H9 (cell line): ENCODE results near the gene CRB3. TPM values are rescaled to one million over a fixed set of nuclear protein-coding genes. Genes with fewer than 3 reads are reported as not detected.

Source experiments
- DNase-seq: peaks from one replicate; pipeline ENCODE4 v3.0.0-alpha.2; 2017
- H2AFZ ChIP-seq: one replicate; pipeline ENCODE4 v1.6.1; 2013; ENCODE audit warnings: mild to moderate bottlenecking, low read length, control low read depth, moderate library complexity
- H2AK5ac ChIP-seq: 2 replicates; pipeline ENCODE4 v1.6.1; 2013; ENCODE audit warnings: low read length, control low read depth, mixed read lengths; ENCODE audit not compliant: insufficient read length
- H2BK120ac ChIP-seq: one replicate; pipeline ENCODE4 v1.6.1; 2013; ENCODE audit warnings: low read depth, mild to moderate bottlenecking, low read length, control low read depth, inconsistent platforms; ENCODE audit not compliant: poor library complexity, severe bottlenecking
- H2BK12ac ChIP-seq: 2 replicates; pipeline ENCODE4 v1.6.1; 2013; ENCODE audit warnings: low read length, control low read depth, mixed read lengths, low read depth; ENCODE audit not compliant: insufficient read length
- H2BK15ac ChIP-seq: 2 replicates; pipeline ENCODE4 v1.6.1; 2013; ENCODE audit warnings: low read depth, low read length, control low read depth
- H2BK20ac ChIP-seq: one replicate; pipeline ENCODE4 v1.6.1; 2013; ENCODE audit warnings: low read depth, mild to moderate bottlenecking, low read length, control low read depth, inconsistent platforms; ENCODE audit not compliant: poor library complexity, severe bottlenecking
- H2BK5ac ChIP-seq: 2 replicates; pipeline ENCODE4 v1.6.1; 2013; ENCODE audit warnings: low read length, control low read depth, mixed read lengths; ENCODE audit not compliant: insufficient read length
- H3K14ac ChIP-seq: 2 replicates; pipeline ENCODE4 v1.6.1; 2013; ENCODE audit warnings: low read length, control low read depth; ENCODE audit not compliant: insufficient read depth
- H3K18ac ChIP-seq: 2 replicates; pipeline ENCODE4 v1.6.1; 2013; ENCODE audit warnings: low read depth, mild to moderate bottlenecking, mixed read lengths, low read length, control low read depth; ENCODE audit not compliant: insufficient read length
- H3K23ac ChIP-seq: 2 replicates; pipeline ENCODE4 v1.6.1; 2013; ENCODE audit warnings: low read length, control low read depth, mixed read lengths, low read depth; ENCODE audit not compliant: insufficient read length
- H3K23me2 ChIP-seq: 2 replicates; pipeline ENCODE4 v1.6.1; 2013; ENCODE audit warnings: low read depth, mild to moderate bottlenecking, mixed read lengths, low read length, control low read depth; ENCODE audit not compliant: insufficient read length, poor library complexity, severe bottlenecking
- H3K27ac ChIP-seq: 2 replicates; pipeline ENCODE4 v1.5.1; 2013; ENCODE audit warnings: low read length, control low read depth, mixed read lengths, low read depth; ENCODE audit not compliant: insufficient read length
- H3K27me3 ChIP-seq: 2 replicates; pipeline ENCODE4 v1.6.1; 2013; ENCODE audit warnings: low read length, control low read depth, inconsistent platforms; ENCODE audit not compliant: insufficient read depth
- H3K4ac ChIP-seq: 2 replicates; pipeline ENCODE4 v1.6.1; 2013; ENCODE audit warnings: low read depth, mild to moderate bottlenecking, control low read depth, inconsistent platforms, low read length, moderate library complexity
- H3K4me1 ChIP-seq: 2 replicates; pipeline ENCODE4 v1.6.1; 2013; ENCODE audit warnings: low read length, control low read depth, inconsistent platforms; ENCODE audit not compliant: insufficient read depth
- H3K4me2 ChIP-seq: 2 replicates; pipeline ENCODE4 v1.6.1; 2013; ENCODE audit warnings: low read length, control low read depth, mixed read lengths; ENCODE audit not compliant: insufficient read length, insufficient read depth
- H3K56ac ChIP-seq: 2 replicates; pipeline ENCODE4 v1.6.1; 2013; ENCODE audit warnings: low read depth, mild to moderate bottlenecking, mixed read lengths, low read length, control low read depth; ENCODE audit not compliant: insufficient read length
- H3K79me1 ChIP-seq: 2 replicates; pipeline ENCODE4 v1.6.1; 2013; ENCODE audit warnings: low read depth, mild to moderate bottlenecking, moderate library complexity, low read length, control low read depth, inconsistent platforms; ENCODE audit not compliant: insufficient read depth, poor library complexity, severe bottlenecking
- H3K79me2 ChIP-seq: 2 replicates; pipeline ENCODE4 v1.6.1; 2013; ENCODE audit warnings: low read length, control low read depth, inconsistent platforms; ENCODE audit not compliant: insufficient read depth
- H3K9ac ChIP-seq: 2 replicates; pipeline ENCODE4 v1.6.1; 2013; ENCODE audit warnings: low read length, control low read depth, mixed read lengths; ENCODE audit not compliant: insufficient read length; ENCODE audit errors: extremely low read depth
- H3K9me3 ChIP-seq: one replicate; pipeline ENCODE4 v1.6.1; 2013; ENCODE audit warnings: low read depth, low read length, inconsistent platforms; ENCODE audit not compliant: control insufficient read depth
- H3T11ph ChIP-seq: one replicate; pipeline ENCODE4 v1.6.1; 2013; ENCODE audit warnings: mild to moderate bottlenecking, low read length, control low read depth, inconsistent platforms
- H4K20me1 ChIP-seq: one replicate; pipeline ENCODE4 v1.6.1; 2013; ENCODE audit not compliant: control insufficient read depth, insufficient read length, insufficient read depth
- H4K5ac ChIP-seq: 2 replicates; pipeline ENCODE4 v1.6.1; 2013; ENCODE audit warnings: low read depth, mild to moderate bottlenecking, mixed read lengths, low read length, control low read depth; ENCODE audit not compliant: insufficient read length
- H4K8ac ChIP-seq: replicated peaks from 2 replicates; pipeline ENCODE4 v1.6.1; 2013; ENCODE audit warnings: low read length, control low read depth, mixed read lengths, low read depth; ENCODE audit not compliant: insufficient read length
- H4K91ac ChIP-seq: 2 replicates; pipeline ENCODE4 v1.6.1; 2013; ENCODE audit warnings: low read depth, mild to moderate bottlenecking, moderate library complexity, mixed read lengths, low read length, control low read depth; ENCODE audit not compliant: insufficient read length
- H3K27ac Mint-ChIP-seq, 3 experiments: 2 replicates in 2 of 3; 3 replicates in 1 of 3; pipeline ENCODE4 v1.8.0; 2020 to 2021; ENCODE audit warnings: mixed read lengths in 3 of 3, mild to moderate bottlenecking in 1 of 3, moderate library complexity in 1 of 3
- H3K27me3 Mint-ChIP-seq: 2 replicates; pipeline ENCODE4 v1.8.0; 2021; ENCODE audit warnings: low read depth, mild to moderate bottlenecking, moderate library complexity, mixed read lengths
- H3K36me3 Mint-ChIP-seq, 3 experiments: 2 replicates in 2 of 3; 3 replicates in 1 of 3; pipeline ENCODE4 v1.8.0; 2020 to 2021; ENCODE audit warnings: low read depth in 3 of 3, mixed read lengths in 3 of 3; ENCODE audit not compliant: insufficient read depth in 1 of 3
- H3K4me1 Mint-ChIP-seq, 2 experiments: 2 replicates each; pipeline ENCODE4 v1.8.0; 2020; ENCODE audit warnings: mixed read lengths in 2 of 2
- H3K4me3 Mint-ChIP-seq, 2 experiments: 2 replicates in 1 of 2; 3 replicates in 1 of 2; pipeline ENCODE4 v1.8.0; 2020 to 2021; ENCODE audit warnings: mild to moderate bottlenecking in 2 of 2, mixed read lengths in 2 of 2, moderate library complexity in 1 of 2
- H3K9me3 Mint-ChIP-seq, 2 experiments: 2 replicates in 1 of 2; 3 replicates in 1 of 2; pipeline ENCODE4 v1.8.0; 2020; ENCODE audit warnings: mild to moderate bottlenecking in 2 of 2, mixed read lengths in 2 of 2, moderate library complexity in 1 of 2
- WGBS: extraction: QIAGEN DNeasy Blood & Tissue Kit; methylation state at CpG from one replicate; pipeline ENCODE4 v1.1.7; 2013; ENCODE audit warnings: missing lambda C conversion rate, low lambda C conversion rate, mixed read lengths; ENCODE audit not compliant: insufficient read length; ENCODE audit errors: extremely low coverage; 5-methylcytosine and 5-hydroxymethylcytosine counted together
- total RNA-seq: library from RNA; stranded (reverse); gene quantifications from 2 replicates; pipeline ENCODE4 v1.2.1, GENCODE V29; 2021
- TF ChIP-seq, protein P1 (sequence below): fragments of 200-600 bp; sonication (generic); conservative IDR thresholded peaks from 3 replicates; pipeline ENCODE4 v1.8.0; 2021; ENCODE audit warnings: antibody characterized with exemption, mild to moderate bottlenecking

The CRB3 gene
- total RNA-seq, 1 experiment from 2014 or later = 32.1 TPM

DNA sequence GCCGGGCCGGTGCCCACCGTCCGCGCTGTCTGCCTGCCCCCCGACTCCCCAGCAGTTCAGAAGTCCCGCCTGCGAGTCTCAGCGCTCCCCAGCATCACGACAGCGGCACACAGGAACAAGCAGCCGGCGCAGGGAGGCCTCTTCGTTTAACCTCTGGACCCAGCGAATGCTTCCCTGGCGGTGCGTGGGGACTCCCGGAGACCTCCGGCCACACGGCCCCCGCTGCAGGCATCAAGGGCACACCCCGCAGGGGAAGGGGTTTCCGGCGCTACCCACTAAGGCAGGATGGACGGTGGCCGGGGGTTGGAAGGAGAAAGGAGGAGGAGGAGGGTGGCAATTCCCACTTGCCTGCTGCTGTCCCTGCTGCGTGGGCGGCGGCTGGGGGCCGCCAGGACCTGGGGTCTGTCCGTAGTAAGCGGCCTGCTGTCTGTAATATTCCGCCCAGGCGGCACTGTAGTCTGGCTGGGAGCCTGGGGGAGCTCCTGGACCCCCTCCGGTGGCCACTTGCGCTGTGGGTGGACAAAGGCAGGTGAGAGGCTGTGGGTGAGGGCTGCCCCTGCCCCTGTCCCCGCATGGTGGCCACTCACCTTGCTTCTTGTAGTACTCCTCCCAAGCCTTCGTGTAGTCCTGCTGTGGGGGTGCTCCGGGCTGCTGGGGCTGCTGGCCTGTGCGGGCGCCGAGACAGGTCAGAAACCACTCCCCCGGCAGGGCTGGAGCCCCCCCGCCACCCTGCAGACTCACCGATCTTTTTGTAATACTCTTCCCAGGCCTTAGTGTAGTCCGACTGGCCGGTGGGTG is 49.1 kb upstream of the CRB3 start:
- DNase-seq = no peak
- H3K23ac ChIP-seq = no peak overlapping the region
- H3K36me3 Mint-ChIP-seq = peaks cover 30 to 68% (median 68%) of the 10 kb centered on the region in 3 experiments

More for the DNA sequence above, 49.1 kb upstream of the CRB3 start:
- Histone ChIP-seq H3K79me2 (peaks cover 3% of the 10 kb centered on the region; the same call in 1 of the 2 replicates), H3K79me1 (peaks cover 3% of the 10 kb centered on the region), H2AFZ (no peak overlapping the region), H3K27ac (no peak overlapping the region), H3T11ph (no peak overlapping the region), H3K4me1 (no peaks in the 10 kb centered on the region), H2BK15ac (no peak overlapping the region), H3K18ac (no peak overlapping the region), H2BK120ac (no peak overlapping the region), H4K20me1 (no peaks in the 10 kb centered on the region), H2BK12ac (no peak overlapping the region), H4K5ac (no peak overlapping the region), H2BK5ac (no peak overlapping the region), H4K8ac (no peak overlapping the region), H3K9me3 (no peaks in the 10 kb centered on the region), H3K27me3 (no peaks in the 10 kb centered on the region), H2AK5ac (no peak overlapping the region), H3K4ac (no peak overlapping the region), H3K56ac (no peak overlapping the region), H4K91ac (no peak overlapping the region), H3K9ac (no peak overlapping the region), H3K14ac (no peak overlapping the region), H3K4me2 (no peak overlapping the region), H3K23me2 (no peaks in the 10 kb centered on the region), H2BK20ac (no peak overlapping the region)
- Mint-ChIP-seq H3K4me1 (peaks cover 3 to 21% of the 10 kb centered on the region in 2 experiments), H3K27me3 (no peaks in the 10 kb centered on the region), H3K27ac (peak overlapping the region in 1 of 3 experiments; percentile 95; a peak in 2 of 7 replicates), H3K4me3 (0 out of 5 replicates have a peak overlapping the region, but pooled peaks of 1 of the 2 experiments have one; percentile 26), H3K9me3 (no peaks in the 10 kb centered on the region; a peak in 1 of 5 replicates)
- no CpG with 5 or more reads among the region's 47 CpGs for WGBS
- TF ChIP-seq, protein P1, sequence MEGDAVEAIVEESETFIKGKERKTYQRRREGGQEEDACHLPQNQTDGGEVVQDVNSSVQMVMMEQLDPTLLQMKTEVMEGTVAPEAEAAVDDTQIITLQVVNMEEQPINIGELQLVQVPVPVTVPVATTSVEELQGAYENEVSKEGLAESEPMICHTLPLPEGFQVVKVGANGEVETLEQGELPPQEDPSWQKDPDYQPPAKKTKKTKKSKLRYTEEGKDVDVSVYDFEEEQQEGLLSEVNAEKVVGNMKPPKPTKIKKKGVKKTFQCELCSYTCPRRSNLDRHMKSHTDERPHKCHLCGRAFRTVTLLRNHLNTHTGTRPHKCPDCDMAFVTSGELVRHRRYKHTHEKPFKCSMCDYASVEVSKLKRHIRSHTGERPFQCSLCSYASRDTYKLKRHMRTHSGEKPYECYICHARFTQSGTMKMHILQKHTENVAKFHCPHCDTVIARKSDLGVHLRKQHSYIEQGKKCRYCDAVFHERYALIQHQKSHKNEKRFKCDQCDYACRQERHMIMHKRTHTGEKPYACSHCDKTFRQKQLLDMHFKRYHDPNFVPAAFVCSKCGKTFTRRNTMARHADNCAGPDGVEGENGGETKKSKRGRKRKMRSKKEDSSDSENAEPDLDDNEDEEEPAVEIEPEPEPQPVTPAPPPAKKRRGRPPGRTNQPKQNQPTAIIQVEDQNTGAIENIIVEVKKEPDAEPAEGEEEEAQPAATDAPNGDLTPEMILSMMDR = no peak
